Spleen (tissue), 7 donors: ENCODE data around the gene NRXN3.

Source experiments
- CTCF ChIP-seq, 11 experiments: fragments of 200-600 bp in 7 of 11; fragments of 450-650 bp in 4 of 11; sonication (generic) in 4 of 11; IDR thresholded peaks in 8 of 11; conservative IDR thresholded peaks in 3 of 11; 1 replicate in 7 of 11; 2 replicates in 4 of 11; pipeline versions ENCODE4 v1.4.0 to v1.8.0; 2016 to 2021; ENCODE audit warnings: antibody characterized with exemption in 11 of 11, inconsistent platforms in 4 of 11, mild to moderate bottlenecking in 1 of 11
- POLR2AphosphoS5 ChIP-seq, 3 donors: sonication (generic); formaldehyde crosslinking; IDR thresholded peaks; one replicate each; pipeline ENCODE4 v1.5.1; 2017; ENCODE audit warnings: antibody characterized with exemption in 3 of 3
- donor health status: DM: no; HTN: no; CAD: no; lungs with moderate emphysema.
- donor health status: DM: no; HTN: no; CAD: no.
- donor health status: DM: no; HTN: no; CAD: no.

GRCh38 chr14:79557309-79557708 is 1387.1 kb downstream of the NRXN3 start:
- no peak for TF ChIP-seq POLR2AphosphoS5 (IDR thresholded peaks at IDR 0.05)
- TF ChIP-seq CTCF (IDR thresholded peaks at IDR 0.05 in 8 of 11, conservative IDR thresholded peaks at IDR 0.05 in 3 of 11) = no peak
